Upper lobe of left lung (tissue), 4 donors: ENCODE data around the gene RBM4.

ENCODE experiments used
- EP300 ChIP-seq, 4 donors: sonication (generic); formaldehyde crosslinking; IDR thresholded peaks; one replicate each; pipeline ENCODE4 v1.5.1; 2017; ENCODE audit warnings: antibody characterized with exemption in 4 of 4, control low read depth in 2 of 4
- POLR2A ChIP-seq, 4 donors: fragments of 450-650 bp; IDR thresholded peaks; one replicate each; pipeline ENCODE4 v1.5.1; 2016 to 2017; ENCODE audit warnings: antibody characterized with exemption in 4 of 4, mild to moderate bottlenecking in 2 of 4
- POLR2AphosphoS5 ChIP-seq, 2 donors: sonication (generic); formaldehyde crosslinking; IDR thresholded peaks; one replicate each; pipeline ENCODE4 v1.5.1; 2017; ENCODE audit warnings: antibody characterized with exemption in 2 of 2
- TF ChIP-seq, protein P1 (sequence below), 6 experiments: fragments of 450-650 bp in 4 of 6; fragments of 200-600 bp in 2 of 6; sonication (generic) in 2 of 6; IDR thresholded peaks; one replicate each; pipeline ENCODE4 v1.5.1; 2016 to 2019; ENCODE audit warnings: antibody characterized with exemption in 6 of 6

DNA sequence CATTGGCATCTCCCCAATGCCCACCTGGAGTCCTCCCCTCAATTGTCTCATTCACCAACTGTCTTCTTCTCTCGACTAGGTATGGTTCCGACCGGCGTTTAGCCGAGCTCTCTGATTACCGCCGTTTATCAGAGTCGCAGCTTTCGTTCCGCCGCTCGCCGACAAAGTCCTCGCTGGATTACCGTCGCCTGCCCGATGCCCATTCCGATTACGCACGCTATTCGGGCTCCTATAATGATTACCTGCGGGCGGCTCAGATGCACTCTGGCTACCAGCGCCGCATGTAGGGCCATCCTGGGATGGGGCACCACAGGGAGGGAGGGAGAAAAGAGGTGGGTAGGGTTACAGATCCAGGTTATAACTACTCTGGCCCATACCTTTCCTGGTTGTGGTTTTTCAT is 12.1 kb upstream of the RBM4 start:
- TF ChIP-seq EP300 (IDR thresholded peaks at IDR 0.05) (no peak), POLR2A (IDR thresholded peaks at IDR 0.05) (no peak), POLR2AphosphoS5 (IDR thresholded peaks at IDR 0.05) (no peak)
- TF ChIP-seq, protein P1, sequence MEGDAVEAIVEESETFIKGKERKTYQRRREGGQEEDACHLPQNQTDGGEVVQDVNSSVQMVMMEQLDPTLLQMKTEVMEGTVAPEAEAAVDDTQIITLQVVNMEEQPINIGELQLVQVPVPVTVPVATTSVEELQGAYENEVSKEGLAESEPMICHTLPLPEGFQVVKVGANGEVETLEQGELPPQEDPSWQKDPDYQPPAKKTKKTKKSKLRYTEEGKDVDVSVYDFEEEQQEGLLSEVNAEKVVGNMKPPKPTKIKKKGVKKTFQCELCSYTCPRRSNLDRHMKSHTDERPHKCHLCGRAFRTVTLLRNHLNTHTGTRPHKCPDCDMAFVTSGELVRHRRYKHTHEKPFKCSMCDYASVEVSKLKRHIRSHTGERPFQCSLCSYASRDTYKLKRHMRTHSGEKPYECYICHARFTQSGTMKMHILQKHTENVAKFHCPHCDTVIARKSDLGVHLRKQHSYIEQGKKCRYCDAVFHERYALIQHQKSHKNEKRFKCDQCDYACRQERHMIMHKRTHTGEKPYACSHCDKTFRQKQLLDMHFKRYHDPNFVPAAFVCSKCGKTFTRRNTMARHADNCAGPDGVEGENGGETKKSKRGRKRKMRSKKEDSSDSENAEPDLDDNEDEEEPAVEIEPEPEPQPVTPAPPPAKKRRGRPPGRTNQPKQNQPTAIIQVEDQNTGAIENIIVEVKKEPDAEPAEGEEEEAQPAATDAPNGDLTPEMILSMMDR (IDR thresholded peaks at IDR 0.05), result no peak
